Erythroblast (primary cell): ENCODE results near the gene DEDD.

Source experiments
- GATA1 ChIP-seq: IDR thresholded peaks from 2 replicates; pipeline ENCODE4 v1.6.1; 2011; ENCODE audit warnings: low read depth, mild to moderate bottlenecking, control low read depth, low read length, moderate library complexity
- POLR2A ChIP-seq: IDR thresholded peaks from 2 replicates; pipeline ENCODE4 v1.6.1; 2011; ENCODE audit warnings: mild to moderate bottlenecking, low read length

DNA sequence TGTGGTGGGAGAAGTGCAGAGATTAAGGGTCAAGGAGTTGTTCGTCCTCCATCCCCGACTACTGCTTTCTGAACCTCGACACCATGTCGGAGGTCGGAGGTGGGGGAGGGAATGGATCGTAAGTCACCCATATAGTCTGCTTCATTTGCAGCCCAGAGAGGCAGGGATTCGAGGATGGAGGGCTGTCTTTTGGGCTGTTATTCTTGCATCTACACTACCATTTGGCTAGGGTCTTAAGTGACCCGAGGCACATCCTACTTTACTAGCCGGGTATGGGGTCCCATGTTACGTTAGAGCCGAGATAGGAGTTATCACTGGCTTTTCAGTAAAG, 27.4 kb upstream of the DEDD start:
- TF ChIP-seq POLR2A: no peak
- no peak for TF ChIP-seq GATA1
